ENCODE measurements around the gene FKBP9. TPM values are rescaled to one million over a fixed set of nuclear protein-coding genes. Genes with fewer than 3 reads are reported as not detected.

The FKBP9 gene
- total and polyA plus RNA-seq, 2 of the 4 experiments (the other 2 are of a cell fraction) = 126 to 191 TPM

GRCh38 chr7:32910195-32910594 is 47.0 kb upstream of the FKBP9 start:
- no peak overlapping the region for H3K27ac ChIP-seq (ENCODE audit: insufficient read depth, low read length)
- no TSS peak for BruUV-seq (replicated peaks)
- H4K91ac ChIP-seq (ENCODE audit: insufficient read depth, low read depth, low read length) = no peak overlapping the region
- ATAC-seq (ENCODE audit: low read depth) = no peak
- H2AK5ac ChIP-seq (ENCODE audit: low read depth, low read length) = no peak overlapping the region
- intact Hi-C loops (cut with micrococcal nuclease) (no loop called here), in situ Hi-C loops (cut with MboI; ENCODE audit: low sequenced_read_pairs) (no loop called here), dilution Hi-C loops (cut with HindIII; ENCODE audit: low sequenced_read_pairs, unreplicated experiment) (no loop called here)
- H2AFZ ChIP-seq (replicated peaks; ENCODE audit: low read length, poor library complexity) = no peak overlapping the region
- H3K79me1 ChIP-seq (ENCODE audit: low read depth in 1 of 2, low read length in 2 of 2) = no peaks in the 10 kb centered on the region; a peak in 1 of 4 replicates
- no peaks in the 10 kb centered on the region for H3K27me3 ChIP-seq (ENCODE audit: control insufficient read depth, insufficient read depth, low read length)
- H3K9ac ChIP-seq (ENCODE audit: low read depth, low read length) = no peak overlapping the region
- H4K5ac ChIP-seq (ENCODE audit: low read depth, low read length) = no peak overlapping the region
- no peaks in the 10 kb centered on the region for H3K4me1 ChIP-seq (ENCODE audit: control insufficient read depth, insufficient read depth, low read length)
- no peak overlapping the region for H3K4me3 ChIP-seq (ENCODE audit: insufficient read depth, low read depth, low read length)
- peaks cover 9% of the 10 kb centered on the region; the same call in 1 of the 2 replicates for H3K36me3 ChIP-seq (ENCODE audit: control insufficient read depth, insufficient read depth, low read length)
- H4K8ac ChIP-seq (ENCODE audit: low read depth in 2 of 2, low read length in 2 of 2) = no peak overlapping the region
- CTCF ChIA-PET = no interaction called here
- no peak overlapping the region for H2AK9ac ChIP-seq (replicated peaks; ENCODE audit: low read depth, low read length, poor library complexity)
- H3K4ac ChIP-seq (ENCODE audit: low read depth, low read length) = no peak overlapping the region
- POLR2A ChIA-PET (ENCODE audit: unreplicated experiment) = no interaction called here
- H3K9me1 ChIP-seq (ENCODE audit: insufficient read depth, low read length) = 0 out of 2 replicates have a peak, but pooled peaks cover 3% of the 10 kb centered on the region
- H3K56ac ChIP-seq (ENCODE audit: extremely low read depth, insufficient read depth, low read length) = no peak overlapping the region
- TF ChIP-seq POLR2A (IDR thresholded peaks at IDR 0.05; ENCODE audit: low read depth, low read length) (no peak), MAFK (IDR thresholded peaks at IDR 0.05; ENCODE audit: low read depth, low read length) (no peak), MXI1 (IDR thresholded peaks at IDR 0.05; ENCODE audit: borderline replicate concordance, low read depth, low read length) (no peak), FOS (IDR thresholded peaks at IDR 0.05; ENCODE audit: low read depth, low read length) (no peak), SMC3 (IDR thresholded peaks at IDR 0.05; ENCODE audit: low read depth, low read length) (no peak), RFX5 (IDR thresholded peaks at IDR 0.05; ENCODE audit: low read depth, low read length) (no peak), RAD21 (IDR thresholded peaks at IDR 0.05; ENCODE audit: low read length) (no peak), RCOR1 (IDR thresholded peaks at IDR 0.05; ENCODE audit: insufficient replicate concordance, low read length) (no peak), ELK1 (IDR thresholded peaks at IDR 0.05; ENCODE audit: borderline replicate concordance, low read depth, low read length) (no peak), NFE2L2 (IDR thresholded peaks at IDR 0.05; ENCODE audit: low read depth, low read length) (no peak), CHD1 (IDR thresholded peaks at IDR 0.05; ENCODE audit: low read depth, low read length) (no peak), USF2 (IDR thresholded peaks at IDR 0.05; ENCODE audit: low read depth, low read length) (no peak), CTCF (conservative IDR thresholded peaks at IDR 0.05; ENCODE audit: low read depth, low read length) (no peak), MAZ (IDR thresholded peaks at IDR 0.05; ENCODE audit: borderline replicate concordance, low read depth, low read length) (no peak), BHLHE40 (IDR thresholded peaks at IDR 0.05; ENCODE audit: low read depth, low read length) (no peak), CEBPB (IDR thresholded peaks at IDR 0.05; ENCODE audit: low read depth, low read length) (no peak)
- H2BK15ac ChIP-seq (ENCODE audit: low read depth, low read length) = no peak overlapping the region
- H3K9me3 ChIP-seq (ENCODE audit: control insufficient read depth, insufficient read depth, low read length) = no peaks in the 10 kb centered on the region
- H2BK5ac ChIP-seq (ENCODE audit: low read depth, low read length, poor library complexity, severe bottlenecking) = no peak overlapping the region
- no peak overlapping the region for H2BK120ac ChIP-seq (ENCODE audit: low read depth, low read length)
- H4K20me1 ChIP-seq (ENCODE audit: insufficient read depth, low read length) = no peaks in the 10 kb centered on the region
- WGBS, 2 experiments (ENCODE audit: extremely low coverage in 2 of 2, insufficient read length in 1 of 2) = no CpG with 5 or more reads among the region's 1 CpG
- no peak overlapping the region for H3K4me2 ChIP-seq (ENCODE audit: low read depth, low read length)
- H2BK20ac ChIP-seq (ENCODE audit: low read depth, low read length) = no peak overlapping the region
- no peak for DNase-seq
- H3K14ac ChIP-seq (replicated peaks; ENCODE audit: low read depth, low read length) = no peak overlapping the region
- H3K18ac ChIP-seq (ENCODE audit: low read depth, low read length) = no peak overlapping the region
- no peak overlapping the region for H3K23ac ChIP-seq (ENCODE audit: low read depth, low read length)
